GM19463 (cell line): ENCODE measurements around the gene DIP2A.
"Not testable (repeated sequence)": the region's sequence is repeated elsewhere in the genome, so short reads cannot be mapped to it uniquely, and the experiment has no call there.

Source experiments
- ATAC-seq: cut with Tn5 transposase; IDR thresholded peaks from one replicate; pipeline ENCODE4 v1.9.1; 2021; ENCODE audit warnings: mild to moderate bottlenecking, moderate library complexity; ENCODE audit not compliant: unreplicated experiment

Gene DIP2A

GRCh38 chr21:46518983-46519583 is 60.4 kb downstream of the DIP2A start:
- ATAC-seq: no peak

DNA sequence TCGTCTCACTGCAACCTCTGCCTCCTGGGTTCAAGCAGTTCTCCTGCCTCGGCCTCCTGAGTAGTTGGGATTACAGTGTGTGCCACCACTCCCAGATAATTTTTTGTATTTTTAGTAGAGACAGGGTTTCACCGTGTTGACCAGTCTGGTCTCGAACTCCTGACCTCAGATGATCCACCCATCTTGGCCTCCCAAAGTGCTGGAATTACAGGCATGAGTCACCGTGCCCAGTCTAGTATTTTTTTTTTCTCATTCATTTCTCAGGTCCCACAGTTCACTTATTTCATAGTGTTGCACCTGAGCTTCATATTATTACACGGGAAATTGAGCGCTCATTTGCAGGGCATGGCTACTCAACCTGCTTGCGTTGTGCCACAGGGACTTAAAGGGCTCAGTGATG is 68.7 kb downstream of the DIP2A start:
- not testable (repeated sequence) for ATAC-seq

GRCh38 chr21:46527801-46528200 is 69.1 kb downstream of the DIP2A start:
- ATAC-seq: no peak

GRCh38 chr21:46532080-46532479 is 73.4 kb downstream of the DIP2A start:
- ATAC-seq: no peak

- no peak for ATAC-seq
These were observed 78.3 kb downstream of the DIP2A start for GRCh38 chr21:46537026-46537425.

DNA sequence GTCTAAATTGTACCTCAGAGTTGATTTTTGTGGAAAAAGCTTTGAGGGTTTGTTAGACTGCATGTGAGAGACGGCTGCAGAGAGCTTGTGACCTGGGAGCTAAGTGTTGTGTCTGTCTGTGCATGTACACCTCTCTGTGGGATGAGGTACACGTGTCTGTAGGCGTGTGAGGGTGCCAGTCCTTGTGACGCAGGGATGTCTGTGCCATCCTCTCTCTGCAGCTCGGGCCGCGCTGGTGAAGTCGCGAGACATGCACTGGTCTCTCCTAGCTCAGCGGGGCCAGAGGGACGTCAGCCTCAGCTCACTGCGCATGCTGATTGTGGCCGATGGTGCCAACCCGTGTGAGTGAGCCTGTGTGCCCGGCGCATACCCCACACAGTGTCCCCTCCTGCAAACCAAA is 79.6 kb downstream of the DIP2A start:
- no peak for ATAC-seq

GRCh38 chr21:46538851-46539666 is 80.4 kb downstream of the DIP2A start:
- ATAC-seq: no peak

DNA sequence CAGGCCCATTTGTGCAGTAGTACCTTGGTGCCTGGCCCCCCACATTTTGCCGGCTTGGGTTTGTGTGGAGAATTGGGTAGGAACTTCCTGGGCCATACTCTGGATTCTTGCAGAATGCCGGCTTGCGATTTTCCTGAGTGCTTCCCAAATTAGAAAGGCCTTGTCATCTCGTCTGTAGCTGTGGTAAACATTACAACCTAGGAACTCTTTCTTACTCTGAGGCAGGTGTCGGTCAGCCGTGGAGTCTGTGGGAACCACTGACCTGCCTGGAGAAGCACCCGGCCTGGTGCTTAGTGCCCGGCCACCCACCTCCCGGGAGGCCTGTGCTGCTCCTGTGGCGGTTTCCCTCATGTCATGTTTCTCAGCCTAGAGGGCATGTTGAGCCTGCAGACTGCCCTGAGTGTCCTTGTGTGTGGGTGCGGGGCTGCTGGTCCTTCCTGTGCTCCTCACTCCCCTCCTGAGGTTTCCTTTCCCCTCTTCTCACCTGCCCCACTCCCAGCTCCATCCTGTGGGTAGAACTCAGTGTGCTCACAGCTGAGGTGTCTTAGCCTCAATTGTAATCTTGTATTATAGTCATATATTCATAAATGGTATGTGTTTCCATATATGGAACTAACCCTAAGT is 81.5 kb downstream of the DIP2A start:
- ATAC-seq: no peak

DNA sequence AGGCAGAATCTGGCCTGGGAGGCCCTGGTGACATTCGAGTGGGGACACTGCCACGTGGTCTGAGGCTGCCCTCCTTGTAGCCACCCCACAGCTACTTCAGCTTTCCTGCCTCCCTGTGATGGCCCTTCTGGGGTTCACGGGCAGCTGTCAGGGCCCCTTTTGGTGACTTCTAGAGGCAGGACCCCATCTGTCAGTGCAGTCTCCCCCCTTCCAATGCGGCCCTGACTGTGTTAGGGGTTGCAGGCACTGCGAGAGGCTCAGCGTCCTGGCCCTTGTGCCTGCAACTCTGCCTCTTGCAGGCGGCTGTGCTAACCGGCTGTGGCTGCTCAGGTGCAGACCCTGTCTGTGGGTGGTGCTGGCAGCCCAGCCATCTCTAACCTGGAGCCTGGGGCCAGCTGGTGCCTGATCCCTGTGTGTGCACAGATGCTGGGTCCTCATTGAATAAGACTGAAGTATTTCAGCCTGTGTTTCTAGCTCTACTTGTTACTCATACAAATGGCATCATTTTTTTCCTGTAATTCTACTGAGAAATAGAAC is 84.0 kb downstream of the DIP2A start:
- ATAC-seq: no peak

DNA sequence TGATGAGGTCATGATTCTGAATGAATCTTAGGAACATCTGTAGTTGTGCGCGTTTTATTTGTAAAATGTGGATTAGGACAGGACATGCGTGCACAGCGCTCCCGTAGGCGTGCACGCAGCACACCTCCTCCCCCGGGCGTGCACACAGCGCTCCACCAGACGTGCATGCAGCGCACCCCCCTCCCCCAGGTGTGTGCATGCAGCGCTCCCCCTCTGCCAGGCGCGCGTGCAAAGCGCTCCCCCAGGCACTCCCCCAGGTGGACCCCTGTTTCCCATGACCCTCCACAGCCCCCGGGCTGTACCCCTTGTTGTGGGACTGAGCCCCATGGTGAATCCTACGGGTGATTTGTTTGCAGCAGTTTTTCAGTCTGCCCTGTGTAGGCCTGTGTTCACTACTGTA is 84.6 kb downstream of the DIP2A start:
- no peak for ATAC-seq

GRCh38 chr21:46544003-46544402 is 85.3 kb downstream of the DIP2A start:
- no peak for ATAC-seq

DNA sequence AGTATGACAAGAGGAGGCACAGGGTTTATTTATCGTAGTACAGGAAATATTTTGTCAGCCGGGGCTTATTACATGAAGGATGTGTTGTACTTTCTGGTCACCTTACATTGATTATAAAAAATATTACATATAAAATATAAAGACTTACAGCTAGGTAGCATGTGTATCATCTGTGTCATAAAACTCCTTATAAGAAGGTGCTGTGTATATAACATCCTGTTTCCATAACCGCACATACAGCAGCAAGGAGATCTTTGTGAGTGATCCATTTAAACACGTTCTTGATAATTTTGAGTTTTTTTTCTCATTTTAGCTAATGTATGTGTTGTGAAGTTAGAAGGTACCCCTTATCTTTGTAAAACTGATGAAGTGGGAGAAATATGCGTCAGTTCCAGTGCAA is 86.1 kb downstream of the DIP2A start:
- ATAC-seq: no peak

DNA sequence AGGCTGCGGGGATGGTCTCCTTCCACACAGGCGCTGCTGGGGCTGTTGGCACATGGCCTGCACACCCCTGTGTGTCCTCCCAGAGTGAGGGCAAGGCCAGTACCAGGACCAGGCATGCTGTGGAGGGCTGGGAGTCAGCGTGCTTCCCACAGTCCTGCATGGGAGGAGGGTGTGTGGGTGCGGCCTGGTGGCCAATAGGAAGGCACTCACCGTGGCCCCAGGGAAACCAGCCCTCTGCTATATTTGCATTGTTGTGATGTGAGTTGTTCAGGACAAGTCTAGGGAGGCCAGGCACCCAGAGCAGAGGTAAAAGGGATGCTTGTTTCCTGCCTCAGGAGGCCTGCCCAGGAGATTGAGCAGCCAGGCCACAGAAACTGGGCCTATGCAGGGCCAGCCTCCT is 86.7 kb downstream of the DIP2A start:
- no peak for ATAC-seq

DNA sequence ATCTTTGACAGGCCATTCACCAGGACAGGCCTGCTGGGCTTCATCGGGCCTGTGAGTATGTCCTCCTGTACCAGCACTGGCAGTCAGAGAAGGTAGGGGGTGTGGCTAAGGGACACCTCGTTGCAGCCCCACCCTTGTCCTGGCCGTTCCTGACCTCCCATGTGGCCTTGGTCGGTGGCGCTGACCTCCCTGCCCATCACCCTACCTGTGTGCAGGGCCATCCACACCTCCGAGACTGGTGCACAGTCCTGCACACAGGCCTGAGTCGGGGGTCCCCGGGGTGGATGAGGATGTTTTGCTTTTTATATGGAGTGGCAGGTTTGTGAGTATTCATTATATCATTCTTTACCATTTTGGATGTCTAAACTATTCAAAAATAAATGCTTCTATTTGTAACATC is 87.2 kb downstream of the DIP2A start:
- no peak for ATAC-seq

DNA sequence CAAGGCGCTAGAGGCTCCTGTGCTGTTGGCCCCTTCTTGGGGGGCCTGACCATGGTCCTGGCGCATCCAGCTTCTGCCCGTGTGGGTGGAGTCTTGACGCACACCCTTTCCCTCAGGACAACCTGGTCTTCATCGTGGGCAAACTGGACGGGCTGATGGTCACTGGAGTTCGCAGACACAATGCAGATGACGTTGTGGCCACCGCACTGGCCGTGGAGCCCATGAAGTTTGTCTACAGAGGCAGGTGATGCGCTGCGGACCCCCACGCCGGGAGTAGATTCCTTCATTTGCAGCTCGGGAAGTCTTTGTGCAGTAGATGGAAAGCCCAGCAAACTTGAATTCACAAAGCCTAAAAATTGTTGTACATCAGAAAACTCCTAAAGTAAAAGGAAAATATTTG is 88.1 kb downstream of the DIP2A start:
- ATAC-seq: no peak

- ATAC-seq: no peak
These were observed 91.0 kb downstream of the DIP2A start for GRCh38 chr21:46549650-46550049.

DNA sequence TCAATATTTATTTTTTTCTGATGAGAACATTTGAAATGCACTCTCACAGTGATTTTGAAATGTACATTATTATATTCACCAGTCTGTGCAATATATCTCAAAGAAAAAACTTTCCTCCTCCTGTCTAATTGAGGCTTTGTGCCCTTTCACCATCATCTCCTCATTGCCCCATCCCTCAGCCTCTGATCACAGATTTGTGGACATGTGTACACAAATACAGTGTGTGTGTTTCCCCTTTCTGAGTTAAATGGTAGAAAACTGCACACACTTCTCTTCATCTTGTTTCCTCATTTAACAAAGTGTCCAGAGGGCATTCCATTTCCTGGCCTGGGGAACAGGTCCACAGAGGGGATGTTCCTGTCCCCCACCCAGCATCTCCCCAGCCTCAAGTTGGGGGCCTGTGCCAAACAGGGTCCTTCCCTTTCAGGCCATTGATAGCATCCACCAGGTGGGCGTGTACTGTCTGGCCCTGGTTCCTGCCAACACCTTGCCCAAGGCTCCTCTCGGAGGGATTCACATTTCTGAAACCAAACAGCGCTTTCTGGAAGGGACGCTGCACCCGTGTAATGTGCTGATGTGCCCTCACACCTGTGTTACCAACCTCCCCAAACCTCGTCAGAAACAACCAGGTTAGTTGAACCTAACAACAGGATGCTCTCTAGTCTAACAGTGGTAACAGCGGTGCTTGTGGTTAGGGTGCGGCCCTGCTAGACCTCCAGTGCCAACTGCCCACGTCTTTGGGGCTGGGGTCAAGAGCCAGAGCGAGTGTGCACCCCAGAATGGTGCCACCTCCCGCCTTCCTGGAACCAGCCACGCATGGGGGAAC is 91.6 kb downstream of the DIP2A start:
- no peak for ATAC-seq

GRCh38 chr21:46551636-46552241 is 93.0 kb downstream of the DIP2A start:
- ATAC-seq: no peak

- no peak for ATAC-seq
These were observed 93.6 kb downstream of the DIP2A start for GRCh38 chr21:46552274-46552673.

GRCh38 chr21:46552865-46553379 is 94.2 kb downstream of the DIP2A start:
- no peak for ATAC-seq
